H9 (cell line): ENCODE measurements around the gene DNAI1. TPM values are rescaled to one million over a fixed set of nuclear protein-coding genes. Genes with fewer than 3 reads are reported as not detected.
"Not testable (repeated sequence)": the region's sequence is repeated elsewhere in the genome, so short reads cannot be mapped to it uniquely, and the experiment has no call there.

Source experiments
- DNase-seq: peaks from one replicate; pipeline ENCODE4 v3.0.0-alpha.2; 2017
- H2AFZ ChIP-seq: one replicate; pipeline ENCODE4 v1.6.1; 2013; ENCODE audit warnings: mild to moderate bottlenecking, low read length, control low read depth, moderate library complexity
- H2AK5ac ChIP-seq: 2 replicates; pipeline ENCODE4 v1.6.1; 2013; ENCODE audit warnings: low read length, control low read depth, mixed read lengths; ENCODE audit not compliant: insufficient read length
- H2BK120ac ChIP-seq: one replicate; pipeline ENCODE4 v1.6.1; 2013; ENCODE audit warnings: low read depth, mild to moderate bottlenecking, low read length, control low read depth, inconsistent platforms; ENCODE audit not compliant: poor library complexity, severe bottlenecking
- H2BK12ac ChIP-seq: 2 replicates; pipeline ENCODE4 v1.6.1; 2013; ENCODE audit warnings: low read length, control low read depth, mixed read lengths, low read depth; ENCODE audit not compliant: insufficient read length
- H2BK15ac ChIP-seq: 2 replicates; pipeline ENCODE4 v1.6.1; 2013; ENCODE audit warnings: low read depth, low read length, control low read depth
- H2BK20ac ChIP-seq: one replicate; pipeline ENCODE4 v1.6.1; 2013; ENCODE audit warnings: low read depth, mild to moderate bottlenecking, low read length, control low read depth, inconsistent platforms; ENCODE audit not compliant: poor library complexity, severe bottlenecking
- H2BK5ac ChIP-seq: 2 replicates; pipeline ENCODE4 v1.6.1; 2013; ENCODE audit warnings: low read length, control low read depth, mixed read lengths; ENCODE audit not compliant: insufficient read length
- H3K14ac ChIP-seq: 2 replicates; pipeline ENCODE4 v1.6.1; 2013; ENCODE audit warnings: low read length, control low read depth; ENCODE audit not compliant: insufficient read depth
- H3K18ac ChIP-seq: 2 replicates; pipeline ENCODE4 v1.6.1; 2013; ENCODE audit warnings: low read depth, mild to moderate bottlenecking, mixed read lengths, low read length, control low read depth; ENCODE audit not compliant: insufficient read length
- H3K23ac ChIP-seq: 2 replicates; pipeline ENCODE4 v1.6.1; 2013; ENCODE audit warnings: low read length, control low read depth, mixed read lengths, low read depth; ENCODE audit not compliant: insufficient read length
- H3K23me2 ChIP-seq: 2 replicates; pipeline ENCODE4 v1.6.1; 2013; ENCODE audit warnings: low read depth, mild to moderate bottlenecking, mixed read lengths, low read length, control low read depth; ENCODE audit not compliant: insufficient read length, poor library complexity, severe bottlenecking
- H3K27ac ChIP-seq: 2 replicates; pipeline ENCODE4 v1.5.1; 2013; ENCODE audit warnings: low read length, control low read depth, mixed read lengths, low read depth; ENCODE audit not compliant: insufficient read length
- H3K27me3 ChIP-seq: 2 replicates; pipeline ENCODE4 v1.6.1; 2013; ENCODE audit warnings: low read length, control low read depth, inconsistent platforms; ENCODE audit not compliant: insufficient read depth
- H3K4ac ChIP-seq: 2 replicates; pipeline ENCODE4 v1.6.1; 2013; ENCODE audit warnings: low read depth, mild to moderate bottlenecking, control low read depth, inconsistent platforms, low read length, moderate library complexity
- H3K4me1 ChIP-seq: 2 replicates; pipeline ENCODE4 v1.6.1; 2013; ENCODE audit warnings: low read length, control low read depth, inconsistent platforms; ENCODE audit not compliant: insufficient read depth
- H3K4me2 ChIP-seq: 2 replicates; pipeline ENCODE4 v1.6.1; 2013; ENCODE audit warnings: low read length, control low read depth, mixed read lengths; ENCODE audit not compliant: insufficient read length, insufficient read depth
- H3K56ac ChIP-seq: 2 replicates; pipeline ENCODE4 v1.6.1; 2013; ENCODE audit warnings: low read depth, mild to moderate bottlenecking, mixed read lengths, low read length, control low read depth; ENCODE audit not compliant: insufficient read length
- H3K79me1 ChIP-seq: 2 replicates; pipeline ENCODE4 v1.6.1; 2013; ENCODE audit warnings: low read depth, mild to moderate bottlenecking, moderate library complexity, low read length, control low read depth, inconsistent platforms; ENCODE audit not compliant: insufficient read depth, poor library complexity, severe bottlenecking
- H3K79me2 ChIP-seq: 2 replicates; pipeline ENCODE4 v1.6.1; 2013; ENCODE audit warnings: low read length, control low read depth, inconsistent platforms; ENCODE audit not compliant: insufficient read depth
- H3K9ac ChIP-seq: 2 replicates; pipeline ENCODE4 v1.6.1; 2013; ENCODE audit warnings: low read length, control low read depth, mixed read lengths; ENCODE audit not compliant: insufficient read length; ENCODE audit errors: extremely low read depth
- H3K9me3 ChIP-seq: one replicate; pipeline ENCODE4 v1.6.1; 2013; ENCODE audit warnings: low read depth, low read length, inconsistent platforms; ENCODE audit not compliant: control insufficient read depth
- H3T11ph ChIP-seq: one replicate; pipeline ENCODE4 v1.6.1; 2013; ENCODE audit warnings: mild to moderate bottlenecking, low read length, control low read depth, inconsistent platforms
- H4K20me1 ChIP-seq: one replicate; pipeline ENCODE4 v1.6.1; 2013; ENCODE audit not compliant: control insufficient read depth, insufficient read length, insufficient read depth
- H4K5ac ChIP-seq: 2 replicates; pipeline ENCODE4 v1.6.1; 2013; ENCODE audit warnings: low read depth, mild to moderate bottlenecking, mixed read lengths, low read length, control low read depth; ENCODE audit not compliant: insufficient read length
- H4K8ac ChIP-seq: replicated peaks from 2 replicates; pipeline ENCODE4 v1.6.1; 2013; ENCODE audit warnings: low read length, control low read depth, mixed read lengths, low read depth; ENCODE audit not compliant: insufficient read length
- H4K91ac ChIP-seq: 2 replicates; pipeline ENCODE4 v1.6.1; 2013; ENCODE audit warnings: low read depth, mild to moderate bottlenecking, moderate library complexity, mixed read lengths, low read length, control low read depth; ENCODE audit not compliant: insufficient read length
- H3K27ac Mint-ChIP-seq, 3 experiments: 2 replicates in 2 of 3; 3 replicates in 1 of 3; pipeline ENCODE4 v1.8.0; 2020 to 2021; ENCODE audit warnings: mixed read lengths in 3 of 3, mild to moderate bottlenecking in 1 of 3, moderate library complexity in 1 of 3
- H3K27me3 Mint-ChIP-seq: 2 replicates; pipeline ENCODE4 v1.8.0; 2021; ENCODE audit warnings: low read depth, mild to moderate bottlenecking, moderate library complexity, mixed read lengths
- H3K36me3 Mint-ChIP-seq, 3 experiments: 2 replicates in 2 of 3; 3 replicates in 1 of 3; pipeline ENCODE4 v1.8.0; 2020 to 2021; ENCODE audit warnings: low read depth in 3 of 3, mixed read lengths in 3 of 3; ENCODE audit not compliant: insufficient read depth in 1 of 3
- H3K4me1 Mint-ChIP-seq, 2 experiments: 2 replicates each; pipeline ENCODE4 v1.8.0; 2020; ENCODE audit warnings: mixed read lengths in 2 of 2
- H3K4me3 Mint-ChIP-seq, 2 experiments: 2 replicates in 1 of 2; 3 replicates in 1 of 2; pipeline ENCODE4 v1.8.0; 2020 to 2021; ENCODE audit warnings: mild to moderate bottlenecking in 2 of 2, mixed read lengths in 2 of 2, moderate library complexity in 1 of 2
- H3K9me3 Mint-ChIP-seq, 2 experiments: 2 replicates in 1 of 2; 3 replicates in 1 of 2; pipeline ENCODE4 v1.8.0; 2020; ENCODE audit warnings: mild to moderate bottlenecking in 2 of 2, mixed read lengths in 2 of 2, moderate library complexity in 1 of 2
- CTCF ChIP-seq: fragments of 200-600 bp; sonication (generic); conservative IDR thresholded peaks from 3 replicates; pipeline ENCODE4 v1.8.0; 2021; ENCODE audit warnings: antibody characterized with exemption, mild to moderate bottlenecking
- WGBS: extraction: QIAGEN DNeasy Blood & Tissue Kit; methylation state at CpG from one replicate; pipeline ENCODE4 v1.1.7; 2013; ENCODE audit warnings: missing lambda C conversion rate, low lambda C conversion rate, mixed read lengths; ENCODE audit not compliant: insufficient read length; ENCODE audit errors: extremely low coverage; 5-methylcytosine and 5-hydroxymethylcytosine counted together
- total RNA-seq: library from RNA; stranded (reverse); gene quantifications from 2 replicates; pipeline ENCODE4 v1.2.1, GENCODE V29; 2021

The DNAI1 gene
- total RNA-seq, 1 experiment from 2014 or later, result 0.22 TPM

DNA sequence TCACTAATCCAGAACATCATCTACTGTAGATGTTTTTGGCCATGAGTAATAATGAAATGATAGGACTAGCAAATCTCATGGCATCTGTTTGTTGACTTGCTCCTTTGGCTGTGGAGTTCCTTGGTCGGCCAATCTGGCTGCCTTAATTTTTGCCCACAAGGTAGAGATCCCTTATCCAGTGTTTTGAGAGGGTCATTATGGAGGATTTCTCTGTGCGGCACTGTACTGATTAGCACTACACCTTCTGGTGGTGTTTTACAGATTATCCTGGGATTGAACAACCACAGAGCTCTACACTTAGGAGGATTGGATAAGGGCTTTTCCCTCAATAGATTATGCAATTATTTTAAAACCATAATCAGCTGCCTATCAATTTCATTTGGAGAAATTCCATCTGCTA is 67.4 kb downstream of the DNAI1 start:
- Histone ChIP-seq H4K8ac (no peak overlapping the region), H3K18ac (no peak overlapping the region), H2BK15ac (no peak overlapping the region), H2BK120ac (no peak overlapping the region), H3K4me1 (peaks cover 6% of the 10 kb centered on the region; the same call in 1 of the 2 replicates), H3K79me2 (no peaks in the 10 kb centered on the region), H3K27ac (no peak overlapping the region), H2AFZ (no peak overlapping the region), H3K27me3 (no peaks in the 10 kb centered on the region; the same call in 1 of the 2 replicates), H3T11ph (no peak overlapping the region), H2BK20ac (no peak overlapping the region), H3K4me2 (no peak overlapping the region), H2BK5ac (no peak overlapping the region), H4K5ac (no peak overlapping the region), H3K79me1 (no peaks in the 10 kb centered on the region), H4K91ac (no peak overlapping the region), H3K23me2 (peaks cover 10% of the 10 kb centered on the region), H3K9ac (no peak overlapping the region), H3K9me3 (no peaks in the 10 kb centered on the region), H3K14ac (no peak overlapping the region), H4K20me1 (no peaks in the 10 kb centered on the region), H3K4ac (no peak overlapping the region), H3K56ac (no peak overlapping the region), H3K23ac (no peak overlapping the region), H2BK12ac (no peak overlapping the region), H2AK5ac (no peak overlapping the region)
- Mint-ChIP-seq H3K9me3 (peaks cover 2% of the 10 kb centered on the region in 2 experiments; a peak in 2 of 5 replicates), H3K27ac (no peak overlapping the region), H3K36me3 (peaks cover 0 to 3% (median 0%) of the 10 kb centered on the region in 3 experiments; a peak in 1 of 7 replicates), H3K4me1 (peaks cover 10 to 17% of the 10 kb centered on the region in 2 experiments), H3K27me3 (peaks cover 71% of the 10 kb centered on the region), H3K4me3 (no peak overlapping the region)
- no peak for DNase-seq
- TF ChIP-seq CTCF, result no peak
- WGBS, result no CpG with 5 or more reads among the region's 2 CpGs

DNA sequence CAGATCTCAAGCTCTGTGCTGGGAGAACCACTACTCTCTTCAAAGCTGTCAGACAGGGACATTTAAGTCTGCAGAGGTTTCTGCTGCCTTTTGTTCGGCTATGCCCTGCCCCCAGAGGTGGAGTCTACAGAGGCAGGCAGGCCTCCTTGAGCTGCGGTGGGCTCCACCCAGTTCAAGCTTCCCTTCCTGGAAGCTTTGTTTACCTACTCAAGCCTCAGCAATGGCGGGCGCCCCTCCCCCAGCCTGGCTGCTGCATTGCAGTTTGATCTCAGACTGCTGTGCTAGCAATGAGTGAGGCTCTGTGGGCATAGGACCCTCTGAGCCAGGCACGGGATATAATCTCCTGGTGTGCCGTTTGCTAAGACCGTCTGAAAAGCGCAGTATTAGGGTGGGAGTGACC is 73.4 kb downstream of the DNAI1 start:
- not testable (repeated sequence) for H3K23me2 ChIP-seq, H3K14ac ChIP-seq, H3K4ac ChIP-seq, H3K79me1 ChIP-seq, H4K8ac ChIP-seq, H2AK5ac ChIP-seq, H4K5ac ChIP-seq, H3K23ac ChIP-seq, H3K4me1 Mint-ChIP-seq, H2BK12ac ChIP-seq, H3K4me2 ChIP-seq, H3K27me3 ChIP-seq, H3K4me3 Mint-ChIP-seq, H2BK120ac ChIP-seq, H2BK5ac ChIP-seq, H3K79me2 ChIP-seq, H3K9ac ChIP-seq, H2BK15ac ChIP-seq, H3K27ac Mint-ChIP-seq, H3K18ac ChIP-seq, DNase-seq, H3K27ac ChIP-seq, H3K36me3 Mint-ChIP-seq, H2AFZ ChIP-seq, H3K56ac ChIP-seq, H3K4me1 ChIP-seq, H3T11ph ChIP-seq, H4K91ac ChIP-seq, H4K20me1 ChIP-seq, H2BK20ac ChIP-seq
- peaks cover 13% of the 10 kb centered on the region for H3K9me3 ChIP-seq
- peaks cover 71% of the 10 kb centered on the region for H3K27me3 Mint-ChIP-seq
- WGBS, result no CpG with 5 or more reads among the region's 8 CpGs
- peaks cover 25 to 28% of the 10 kb centered on the region in 2 experiments for H3K9me3 Mint-ChIP-seq
